HG03196 (cell line): ENCODE results near the gene NXPE4.

ENCODE experiments used
- ATAC-seq: cut with Tn5 transposase; IDR thresholded peaks from one replicate; pipeline ENCODE4 v1.9.1; 2021; ENCODE audit not compliant: unreplicated experiment

The NXPE4 gene

GRCh38 chr11:114563077-114563476, 32.5 kb downstream of the NXPE4 start:
- ATAC-seq = no peak

GRCh38 chr11:114562166-114562916, 33.2 kb downstream of the NXPE4 start:
- ATAC-seq = no peak

GRCh38 chr11:114559425-114560310, 35.9 kb downstream of the NXPE4 start, which contains the start of gene NXPE1:
Gene NXPE1 (minus strand): TSS chr11:114559881. CDS start chr11:114551201, 8,680 bp downstream.
- no peak for ATAC-seq

- no peak for ATAC-seq
These were observed 39.5 kb downstream of the NXPE4 start for GRCh38 chr11:114556135-114556534.

- ATAC-seq = no peak
These were observed 41.9 kb downstream of the NXPE4 start for GRCh38 chr11:114553642-114554041.

- ATAC-seq = no peak
These were observed 44.5 kb downstream of the NXPE4 start for GRCh38 chr11:114551060-114551459.

GRCh38 chr11:114525682-114526081, 69.9 kb downstream of the NXPE4 start:
- ATAC-seq = no peak

- no peak for ATAC-seq
These were observed 71.5 kb downstream of the NXPE4 start for GRCh38 chr11:114524122-114524521.

GRCh38 chr11:114522818-114523217, 72.8 kb downstream of the NXPE4 start:
- no peak for ATAC-seq
